ENCODE data around the gene C1QTNF2.

Gene C1QTNF2

GRCh38 chr5:160375166-160375565 is 4.7 kb upstream of the C1QTNF2 start:
- TF ChIP-seq, protein P1, sequence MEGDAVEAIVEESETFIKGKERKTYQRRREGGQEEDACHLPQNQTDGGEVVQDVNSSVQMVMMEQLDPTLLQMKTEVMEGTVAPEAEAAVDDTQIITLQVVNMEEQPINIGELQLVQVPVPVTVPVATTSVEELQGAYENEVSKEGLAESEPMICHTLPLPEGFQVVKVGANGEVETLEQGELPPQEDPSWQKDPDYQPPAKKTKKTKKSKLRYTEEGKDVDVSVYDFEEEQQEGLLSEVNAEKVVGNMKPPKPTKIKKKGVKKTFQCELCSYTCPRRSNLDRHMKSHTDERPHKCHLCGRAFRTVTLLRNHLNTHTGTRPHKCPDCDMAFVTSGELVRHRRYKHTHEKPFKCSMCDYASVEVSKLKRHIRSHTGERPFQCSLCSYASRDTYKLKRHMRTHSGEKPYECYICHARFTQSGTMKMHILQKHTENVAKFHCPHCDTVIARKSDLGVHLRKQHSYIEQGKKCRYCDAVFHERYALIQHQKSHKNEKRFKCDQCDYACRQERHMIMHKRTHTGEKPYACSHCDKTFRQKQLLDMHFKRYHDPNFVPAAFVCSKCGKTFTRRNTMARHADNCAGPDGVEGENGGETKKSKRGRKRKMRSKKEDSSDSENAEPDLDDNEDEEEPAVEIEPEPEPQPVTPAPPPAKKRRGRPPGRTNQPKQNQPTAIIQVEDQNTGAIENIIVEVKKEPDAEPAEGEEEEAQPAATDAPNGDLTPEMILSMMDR (IDR thresholded peaks at IDR 0.05; ENCODE audit: insufficient read depth, low read depth, low read length, missing control alignments), result no peak
- no peak for DNase-seq (ENCODE audit: low read depth)
- no peak overlapping the region for H3K4me3 ChIP-seq (ENCODE audit: low read length)

DNA sequence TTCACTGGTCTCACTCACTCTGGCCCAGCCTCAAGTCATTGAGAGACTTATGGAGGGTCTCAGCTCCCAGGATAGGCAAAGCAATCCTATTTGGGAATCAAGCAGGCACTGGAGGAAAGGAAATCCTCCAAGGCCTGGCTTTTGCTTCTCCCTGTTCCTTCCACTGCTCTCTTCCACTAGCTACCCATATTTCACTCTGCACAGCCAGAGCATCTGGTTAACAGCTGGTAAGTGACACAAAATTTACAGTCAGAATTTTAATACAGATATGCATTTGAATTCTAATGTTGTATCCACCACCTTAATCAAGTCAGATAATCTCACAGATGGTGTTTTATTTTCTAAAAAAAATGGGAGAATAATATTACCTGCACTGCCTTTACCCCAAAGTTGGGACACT is 868 bp upstream of the C1QTNF2 start:
- TF ChIP-seq, protein P1 (IDR thresholded peaks at IDR 0.05; ENCODE audit: insufficient read depth, low read depth, low read length, missing control alignments), result no peak
- DNase-seq (ENCODE audit: low read depth), result no peak
- H3K4me3 ChIP-seq (ENCODE audit: low read length), result no peak overlapping the region

DNA sequence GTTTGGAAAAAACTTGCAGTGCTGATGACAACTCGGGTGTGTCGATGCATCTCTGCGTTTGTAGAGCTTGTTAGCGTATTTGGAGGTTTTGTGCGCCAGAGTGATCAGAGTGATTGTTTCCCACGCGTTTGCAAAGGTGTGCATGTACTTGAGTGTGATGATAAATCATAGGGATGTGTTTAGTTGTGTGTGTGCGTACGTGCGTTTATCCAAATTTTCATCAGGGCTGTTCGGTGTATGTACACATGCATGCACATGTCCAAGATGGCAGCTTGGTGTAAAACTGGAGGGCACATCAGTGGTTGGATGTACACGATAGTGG is 248 bp upstream of the C1QTNF2 start:
- peak overlapping the region; percentile 29 for H3K4me3 ChIP-seq (ENCODE audit: low read length)
- DNase-seq (ENCODE audit: low read depth), result no peak
- TF ChIP-seq, protein P1 (IDR thresholded peaks at IDR 0.05; ENCODE audit: insufficient read depth, low read depth, low read length, missing control alignments), result no peak

DNA sequence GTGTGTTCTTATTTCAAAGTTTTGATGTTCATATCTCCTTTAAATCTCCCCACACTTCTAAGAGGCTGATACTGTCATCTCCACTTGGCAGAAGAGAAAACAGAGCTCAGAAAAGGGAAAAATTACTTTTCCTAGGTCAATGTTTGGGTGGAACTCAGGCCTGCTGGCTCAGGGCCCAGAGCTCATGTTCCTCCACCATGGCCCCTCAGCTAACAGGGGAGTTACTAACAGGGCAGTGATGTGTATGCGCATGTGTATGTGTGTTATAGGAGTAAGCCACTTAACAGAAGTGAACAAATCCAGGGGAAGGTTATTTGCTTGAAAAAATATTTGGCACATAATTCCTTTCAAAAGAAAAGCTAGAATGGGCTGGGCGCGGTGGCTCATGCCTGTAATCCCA is 2.5 kb downstream of the C1QTNF2 start:
- TF ChIP-seq, protein P1 (IDR thresholded peaks at IDR 0.05; ENCODE audit: insufficient read depth, low read depth, low read length, missing control alignments), result no peak
- no peak overlapping the region for H3K4me3 ChIP-seq (ENCODE audit: low read length)
- no peak for DNase-seq (ENCODE audit: low read depth)

GRCh38 chr5:160367261-160367660 is 3.2 kb downstream of the C1QTNF2 start:
- TF ChIP-seq, protein P1 (IDR thresholded peaks at IDR 0.05; ENCODE audit: insufficient read depth, low read depth, low read length, missing control alignments), result no peak
- H3K4me3 ChIP-seq (ENCODE audit: low read length), result no peak overlapping the region
- DNase-seq (ENCODE audit: low read depth), result no peak

DNA sequence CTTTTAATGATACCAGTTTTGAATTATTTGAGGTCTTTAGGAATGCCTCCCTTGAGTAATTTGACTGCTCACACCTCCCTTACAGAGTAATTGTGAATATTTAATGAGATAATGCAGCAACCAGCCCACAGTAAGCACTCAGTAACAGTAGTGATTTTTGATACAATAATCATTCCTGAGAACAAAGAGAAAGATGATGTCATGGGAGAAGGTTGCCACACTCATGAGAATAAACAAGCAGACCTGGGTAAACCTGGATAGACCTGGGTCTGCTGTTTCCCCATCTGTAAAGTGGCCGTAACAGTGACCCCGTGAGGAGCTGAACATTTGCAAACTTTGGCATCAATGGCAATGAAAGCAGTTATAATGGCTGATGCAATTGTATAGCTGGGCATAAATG is 4.2 kb downstream of the C1QTNF2 start:
- peak; percentile 49 for DNase-seq (ENCODE audit: low read depth)
- TF ChIP-seq, protein P1 (IDR thresholded peaks at IDR 0.05; ENCODE audit: insufficient read depth, low read depth, low read length, missing control alignments), result no peak
- no peak overlapping the region for H3K4me3 ChIP-seq (ENCODE audit: low read length)

DNA sequence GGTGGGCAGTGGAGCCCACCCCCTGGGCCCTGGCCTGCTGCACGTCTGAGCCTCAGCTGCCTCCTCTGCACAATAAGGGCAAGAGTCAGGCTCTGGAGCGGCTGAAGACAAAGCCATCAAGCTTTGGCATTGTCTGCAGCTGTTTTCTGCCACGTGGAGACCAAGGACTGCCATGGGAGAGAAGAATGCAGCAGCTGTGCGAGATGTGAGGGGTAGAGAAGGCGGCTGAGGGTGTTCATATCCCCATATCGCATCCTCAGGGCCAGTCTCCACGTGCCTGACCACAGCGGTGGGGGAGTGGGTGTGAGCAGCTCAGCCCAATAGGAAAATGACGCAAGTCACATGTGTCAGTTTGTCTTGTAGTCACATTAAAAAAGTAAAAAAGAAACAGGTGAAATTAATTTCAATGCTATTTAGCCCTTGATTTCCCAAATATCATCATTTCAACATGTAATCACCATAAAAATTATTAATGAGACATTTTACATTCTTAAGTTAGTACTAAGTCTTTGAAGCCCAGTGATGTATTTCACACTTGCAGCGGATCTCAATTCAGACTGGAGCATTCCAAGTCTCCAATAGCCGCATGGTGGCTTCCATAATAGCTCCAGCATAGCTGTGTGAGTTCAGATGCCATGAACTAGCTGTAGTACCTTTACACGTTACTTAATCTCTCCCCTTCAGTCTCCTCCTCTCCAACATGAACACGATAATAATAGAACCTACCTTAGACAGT is 6.6 kb downstream of the C1QTNF2 start:
- no peak for DNase-seq (ENCODE audit: low read depth)
- TF ChIP-seq, protein P1 (IDR thresholded peaks at IDR 0.05; ENCODE audit: insufficient read depth, low read depth, low read length, missing control alignments), result no peak
- no peak overlapping the region for H3K4me3 ChIP-seq (ENCODE audit: low read length)
